ENCODE results near the gene GJB3. TPM values are rescaled to one million over a fixed set of nuclear protein-coding genes. Genes with fewer than 3 reads are reported as not detected.

GJB3 gene
- total RNA-seq, 1 experiment from 2014 or later: 63.0 TPM

DNA sequence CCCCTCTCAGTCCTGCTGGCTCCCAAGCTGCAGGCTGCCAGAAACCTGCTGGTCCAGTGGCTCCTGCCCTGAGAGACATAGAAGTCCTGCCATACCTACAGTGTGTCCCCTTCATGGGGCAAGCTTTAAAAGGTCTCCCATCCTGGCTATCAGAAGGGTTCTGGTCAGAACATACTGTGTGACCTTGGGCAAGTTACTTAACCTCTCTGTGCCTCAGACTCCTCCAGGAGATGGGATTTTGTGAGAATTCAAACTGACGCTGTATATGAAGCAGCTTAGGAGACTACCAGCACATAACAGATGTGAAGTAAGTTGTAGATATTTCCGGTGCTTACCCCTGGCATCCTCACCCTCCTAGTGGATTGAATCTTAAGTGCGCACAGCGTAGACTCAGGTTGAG, 34.9 kb upstream of the GJB3 start:
- Histone ChIP-seq H3K79me2 (ENCODE audit: low read depth) (no peaks in the 10 kb centered on the region), H3K27me3 (ENCODE audit: insufficient read depth, low read depth) (no peaks in the 10 kb centered on the region), H4K20me1 (ENCODE audit: insufficient read depth) (no peaks in the 10 kb centered on the region), H3K9me2 (ENCODE audit: insufficient read depth) (no peaks in the 10 kb centered on the region), H3K4me2 (no peak overlapping the region), H3K4me3 (no peak overlapping the region), H2AFZ (no peak overlapping the region), H3K4me1 (replicated peaks; ENCODE audit: insufficient read depth) (no peaks in the 10 kb centered on the region), H3F3A (ENCODE audit: insufficient read depth, low read depth) (no peaks in the 10 kb centered on the region), H3K9me3 (ENCODE audit: insufficient read depth, low read depth) (no peaks in the 10 kb centered on the region), H3K36me3 (ENCODE audit: low read depth) (no peaks in the 10 kb centered on the region), H3K27ac (no peak overlapping the region)
- ChIA-PET POLR2A (ENCODE audit: unreplicated experiment) (no interaction called here), CTCF (interaction anchor here (0.8 kb wide), 1 partner anchor 106 kb away, joined by 3 read pairs; no protein-coding TSS in a partner anchor)
- TF ChIP-seq CTCF (conservative IDR thresholded peaks at IDR 0.05) (no peak), EZH2 (IDR thresholded peaks at IDR 0.05; ENCODE audit: low read depth) (no peak)
- DNase-seq: no peak
- no TSS peak for BruUV-seq (replicated peaks)
- intact Hi-C loops (cut with micrococcal nuclease; ENCODE audit: unreplicated experiment): no loop called here

DNA sequence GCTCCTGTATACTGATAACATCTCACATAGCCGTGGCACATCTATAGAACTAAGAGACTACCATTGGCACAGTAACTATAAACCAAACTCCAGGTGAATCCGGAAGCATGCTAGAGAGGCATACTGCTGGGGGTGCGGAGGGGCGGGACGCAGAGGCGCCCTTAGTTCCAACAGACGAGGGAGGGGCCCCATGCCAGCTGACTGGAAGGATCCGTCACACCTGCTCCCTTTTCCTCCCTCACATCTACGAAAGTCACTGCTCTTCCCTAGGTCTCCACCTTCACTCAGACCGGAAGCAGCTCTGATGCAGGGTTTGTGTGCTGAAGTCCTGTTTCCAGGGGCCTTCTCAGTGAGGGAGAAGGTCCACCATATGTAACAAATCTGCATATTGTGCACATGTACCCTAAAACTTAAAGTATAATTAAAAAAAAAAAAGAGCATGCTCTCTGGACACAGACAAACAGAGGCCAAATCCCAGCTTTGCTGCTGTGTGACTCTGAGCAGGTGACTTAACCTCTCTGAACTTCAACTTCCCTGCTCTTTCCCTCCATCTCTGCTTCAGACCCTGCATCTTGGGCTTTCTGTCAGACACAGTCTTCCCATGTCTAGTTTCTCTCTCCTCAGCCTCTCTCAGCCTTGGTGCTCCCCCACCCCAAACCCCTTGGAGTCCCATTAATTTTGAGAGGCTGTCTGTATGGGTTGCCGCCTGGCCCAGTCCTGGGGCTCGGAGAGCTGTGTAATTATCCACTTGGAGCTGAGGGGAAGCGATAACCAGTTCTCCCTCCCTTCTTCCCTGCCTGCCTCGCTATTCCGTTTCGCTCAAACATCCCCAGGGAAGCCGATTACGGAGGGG, 34.0 kb upstream of the GJB3 start:
- Histone ChIP-seq H3K9me2 (ENCODE audit: insufficient read depth) (no peaks in the 10 kb centered on the region), H3K4me3 (no peak overlapping the region), H3F3A (ENCODE audit: insufficient read depth, low read depth) (no peaks in the 10 kb centered on the region), H3K4me1 (replicated peaks; ENCODE audit: insufficient read depth) (no peaks in the 10 kb centered on the region), H3K79me2 (ENCODE audit: low read depth) (no peaks in the 10 kb centered on the region), H3K27ac (no peak overlapping the region), H4K20me1 (ENCODE audit: insufficient read depth) (no peaks in the 10 kb centered on the region), H3K4me2 (no peak overlapping the region), H3K36me3 (ENCODE audit: low read depth) (no peaks in the 10 kb centered on the region), H3K27me3 (ENCODE audit: insufficient read depth, low read depth) (no peaks in the 10 kb centered on the region), H2AFZ (no peak overlapping the region), H3K9me3 (ENCODE audit: insufficient read depth, low read depth) (no peaks in the 10 kb centered on the region)
- intact Hi-C loops (cut with micrococcal nuclease; ENCODE audit: unreplicated experiment): no loop called here
- DNase-seq: no peak
- CTCF ChIA-PET: interaction anchor here (0.6 kb wide), 1 partner anchor 35 kb away, joined by 3 read pairs; no protein-coding TSS in a partner anchor
- POLR2A ChIA-PET (ENCODE audit: unreplicated experiment): no interaction called here
- no TSS peak for BruUV-seq (replicated peaks)
- no peak for TF ChIP-seq EZH2 (IDR thresholded peaks at IDR 0.05; ENCODE audit: low read depth)
- no peak for TF ChIP-seq CTCF (conservative IDR thresholded peaks at IDR 0.05)

DNA sequence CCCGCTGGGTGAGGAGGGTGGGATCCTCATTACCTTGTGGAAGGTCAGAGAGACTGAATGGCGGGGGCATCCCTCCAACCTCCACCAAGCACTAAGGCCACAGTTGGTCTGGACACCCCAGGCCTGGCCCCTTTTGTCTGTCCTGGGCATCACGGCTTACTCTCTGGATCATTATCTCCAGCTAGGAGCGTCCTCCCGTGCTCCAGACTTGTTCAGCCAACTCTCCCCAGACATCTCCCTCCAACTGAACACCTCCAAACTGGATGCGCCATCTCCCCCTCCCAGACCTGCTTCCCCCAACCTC, 33.4 kb upstream of the GJB3 start:
- Histone ChIP-seq H3K4me2 (no peak overlapping the region), H3K9me3 (ENCODE audit: insufficient read depth, low read depth) (no peaks in the 10 kb centered on the region), H3F3A (ENCODE audit: insufficient read depth, low read depth) (no peaks in the 10 kb centered on the region; the same call in 1 of the 2 replicates), H3K36me3 (ENCODE audit: low read depth) (no peaks in the 10 kb centered on the region), H3K9me2 (ENCODE audit: insufficient read depth) (no peaks in the 10 kb centered on the region), H2AFZ (no peak overlapping the region), H3K27ac (no peak overlapping the region), H3K4me1 (replicated peaks; ENCODE audit: insufficient read depth) (peaks cover under 1% of the 10 kb centered on the region; the same call in 1 of the 2 replicates), H3K4me3 (no peak overlapping the region), H4K20me1 (ENCODE audit: insufficient read depth) (no peaks in the 10 kb centered on the region), H3K27me3 (ENCODE audit: insufficient read depth, low read depth) (no peaks in the 10 kb centered on the region), H3K79me2 (ENCODE audit: low read depth) (no peaks in the 10 kb centered on the region)
- ChIA-PET POLR2A (ENCODE audit: unreplicated experiment) (no interaction called here), CTCF (no interaction called here)
- intact Hi-C loops (cut with micrococcal nuclease; ENCODE audit: unreplicated experiment): no loop called here
- DNase-seq: no peak
- BruUV-seq (replicated peaks): no TSS peak
- TF ChIP-seq CTCF (conservative IDR thresholded peaks at IDR 0.05): no peak
- TF ChIP-seq EZH2 (IDR thresholded peaks at IDR 0.05; ENCODE audit: low read depth): no peak
